Amniotic stem cell (primary cell): ENCODE results near the gene C1QL3.

Experiments used
- DNase-seq: peaks from one replicate; lab custom pipeline; 2025; lab: John Stamatoyannopoulos, UW

C1QL3 gene

DNA sequence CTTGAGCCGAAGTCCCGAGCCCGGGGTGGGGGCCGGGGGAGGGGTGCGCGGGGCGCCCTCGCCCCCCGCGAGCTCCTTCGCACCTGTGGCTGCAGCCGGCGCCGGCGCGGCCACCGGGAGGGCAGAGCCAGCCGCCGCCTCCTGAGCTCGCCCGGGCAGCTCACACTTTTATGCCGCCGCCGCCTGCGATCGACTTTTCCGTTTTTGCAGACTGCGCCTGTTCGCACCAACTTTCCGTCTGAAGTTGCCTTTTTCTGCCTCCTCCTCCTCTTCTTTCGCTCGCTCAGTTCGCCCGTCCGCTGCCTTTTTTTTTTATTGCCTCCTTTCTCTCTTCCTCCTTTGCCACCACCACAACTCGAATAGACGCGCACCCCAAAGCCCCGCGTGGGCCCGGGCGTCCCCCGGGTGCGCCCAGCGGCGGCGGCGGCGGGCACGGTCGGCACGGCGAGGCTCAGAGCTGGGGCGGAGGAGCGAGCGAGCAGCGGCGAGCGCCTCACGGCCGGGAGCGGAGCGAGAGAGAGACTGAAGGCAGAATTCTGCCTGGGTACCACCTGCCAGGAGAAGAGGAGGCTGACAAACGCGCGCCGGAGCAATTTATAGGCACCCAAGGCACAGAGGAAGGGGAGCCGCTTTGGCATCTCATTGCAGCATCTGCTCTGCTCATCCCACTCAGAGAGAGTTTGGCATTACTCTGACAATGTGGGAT, at the start of gene C1QL3:
TSS of gene C1QL3 (minus strand) at position 569 of the 706 bp plus-strand sequence. CDS start 814 bp downstream, outside the sequence.
- DNase-seq = no peak

DNA sequence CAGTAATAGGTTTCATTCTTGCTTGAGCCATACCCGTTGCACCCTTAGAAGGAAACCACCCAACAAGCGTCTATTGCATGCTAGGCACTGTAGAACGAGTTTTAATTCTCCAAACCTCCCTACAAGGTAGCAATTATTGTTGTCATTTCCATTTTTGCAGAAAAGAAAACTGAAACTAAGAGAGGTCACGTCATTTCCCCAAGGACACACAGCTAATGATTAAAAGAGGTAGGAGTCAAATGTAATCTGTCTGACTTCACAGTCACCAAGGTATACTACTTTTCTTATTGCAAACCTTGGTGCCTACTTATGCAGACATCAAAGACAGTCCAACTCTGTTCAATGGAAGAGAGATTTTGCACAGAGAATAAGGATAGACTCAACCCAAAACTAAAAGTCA, 49.1 kb upstream of the C1QL3 start:
- no peak for DNase-seq

DNA sequence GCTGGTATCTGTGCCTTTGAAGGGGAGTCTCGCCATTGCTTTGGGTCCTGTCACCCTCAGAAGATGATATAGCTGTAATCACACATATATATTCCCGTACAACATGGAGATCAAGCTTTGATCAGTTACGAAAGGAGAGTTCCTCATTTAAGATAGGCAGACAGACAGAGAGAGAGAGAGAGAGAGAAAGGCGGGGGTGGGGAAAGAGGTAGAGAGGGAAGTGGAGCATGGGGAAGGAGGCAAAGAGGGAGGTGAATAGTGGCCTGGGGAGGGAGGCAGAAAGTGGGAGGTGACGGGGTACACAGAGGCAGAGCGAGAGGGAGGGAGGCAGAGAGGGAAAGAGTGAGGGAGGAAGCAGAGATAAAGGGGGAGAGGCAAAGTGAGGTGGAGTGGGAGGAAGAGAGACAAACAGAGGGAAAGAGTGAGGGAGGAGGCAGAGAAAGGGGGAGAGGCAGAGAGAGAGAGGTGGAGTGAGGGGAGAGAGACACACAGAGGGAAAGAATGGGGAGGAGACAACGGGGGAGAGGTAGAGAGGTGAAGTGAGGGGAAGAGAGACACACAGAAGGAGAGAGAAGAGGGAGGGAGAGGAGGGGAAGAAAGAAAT, 44.6 kb upstream of the C1QL3 start:
- no peak for DNase-seq

DNA sequence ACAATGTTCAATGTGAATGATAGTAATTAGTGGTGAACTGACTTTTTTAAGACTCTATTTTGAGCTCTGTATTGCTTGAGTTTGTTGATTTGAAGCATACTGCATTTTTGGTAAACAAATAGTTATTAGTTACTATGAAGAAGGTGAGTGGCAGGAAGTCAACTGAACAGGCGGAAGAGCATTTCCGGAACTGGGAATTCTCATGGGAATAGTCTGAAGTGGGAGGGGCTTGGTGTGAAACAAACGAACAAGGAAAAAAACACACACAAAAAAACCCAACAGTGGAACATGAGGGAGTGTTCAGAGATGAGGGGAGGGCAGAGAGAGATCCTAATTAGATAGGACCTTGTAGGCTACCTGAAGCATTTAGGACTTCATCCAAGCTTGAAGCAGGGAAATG, 43.9 kb upstream of the C1QL3 start:
- DNase-seq = no peak

DNA sequence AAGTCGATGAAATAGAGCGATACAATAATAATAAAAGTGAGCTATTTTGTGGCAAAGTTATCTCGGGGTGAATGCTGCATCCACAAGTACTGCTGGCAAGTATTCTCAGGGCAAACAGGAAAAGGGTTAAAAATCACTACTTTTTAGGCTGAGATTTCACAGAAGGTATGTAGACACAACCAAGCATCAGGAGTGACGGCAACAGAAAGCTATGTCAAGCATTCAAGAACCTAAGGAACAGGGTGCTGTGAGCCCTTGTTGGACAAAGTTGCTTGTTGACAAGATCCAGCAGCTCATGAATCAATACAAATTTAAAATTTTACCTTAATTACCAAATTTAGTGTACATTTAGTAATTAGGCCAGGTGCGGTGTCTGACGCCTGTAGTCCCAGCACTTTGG, 41.2 kb upstream of the C1QL3 start:
- no peak for DNase-seq

DNA sequence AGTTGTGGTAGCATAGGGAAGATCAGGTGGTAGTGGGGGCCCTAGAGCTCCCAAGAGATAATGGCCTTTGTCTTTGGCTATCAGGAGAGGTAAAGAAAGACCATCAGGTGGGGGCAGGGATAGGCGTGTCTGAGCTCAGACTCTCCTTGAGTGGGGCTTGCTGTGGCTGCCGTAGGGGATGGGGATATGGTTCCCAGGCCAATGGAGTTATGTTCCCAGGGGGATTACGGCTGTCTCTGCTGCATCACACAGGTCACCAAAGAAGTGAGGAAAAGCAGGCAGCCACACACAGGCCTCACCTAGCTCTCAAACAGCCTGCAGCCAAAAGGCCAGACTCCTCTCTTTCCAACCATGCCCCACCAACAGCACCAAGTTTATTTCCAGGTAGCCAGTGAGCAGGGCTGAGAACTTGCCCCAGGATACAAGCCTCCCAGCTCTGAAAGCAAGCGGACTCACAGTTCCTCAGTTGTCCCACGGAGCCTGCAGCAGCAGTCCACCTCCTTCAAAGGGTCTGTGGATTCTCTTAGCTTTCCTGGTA, 37.6 kb upstream of the C1QL3 start:
- no peak for DNase-seq

DNA sequence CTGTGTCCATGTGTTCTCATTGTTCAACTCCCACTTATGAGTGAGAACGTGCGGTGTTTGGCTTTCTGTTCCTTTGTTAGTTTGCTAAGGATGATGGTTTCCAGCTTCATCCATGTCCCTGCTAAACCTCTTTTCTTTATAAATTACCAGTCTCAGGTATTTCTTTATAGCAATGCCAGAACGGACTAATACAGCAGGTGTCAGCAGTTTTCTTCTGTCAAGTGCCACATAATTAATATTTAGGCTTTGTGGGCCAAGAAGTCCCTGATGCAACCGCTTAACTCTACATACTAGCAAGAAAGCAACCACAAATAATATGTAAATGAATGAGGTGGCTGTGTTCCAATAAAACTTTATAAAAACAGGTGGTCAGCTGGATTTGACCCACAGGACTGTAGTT, 26.3 kb upstream of the C1QL3 start:
- DNase-seq = no peak

DNA sequence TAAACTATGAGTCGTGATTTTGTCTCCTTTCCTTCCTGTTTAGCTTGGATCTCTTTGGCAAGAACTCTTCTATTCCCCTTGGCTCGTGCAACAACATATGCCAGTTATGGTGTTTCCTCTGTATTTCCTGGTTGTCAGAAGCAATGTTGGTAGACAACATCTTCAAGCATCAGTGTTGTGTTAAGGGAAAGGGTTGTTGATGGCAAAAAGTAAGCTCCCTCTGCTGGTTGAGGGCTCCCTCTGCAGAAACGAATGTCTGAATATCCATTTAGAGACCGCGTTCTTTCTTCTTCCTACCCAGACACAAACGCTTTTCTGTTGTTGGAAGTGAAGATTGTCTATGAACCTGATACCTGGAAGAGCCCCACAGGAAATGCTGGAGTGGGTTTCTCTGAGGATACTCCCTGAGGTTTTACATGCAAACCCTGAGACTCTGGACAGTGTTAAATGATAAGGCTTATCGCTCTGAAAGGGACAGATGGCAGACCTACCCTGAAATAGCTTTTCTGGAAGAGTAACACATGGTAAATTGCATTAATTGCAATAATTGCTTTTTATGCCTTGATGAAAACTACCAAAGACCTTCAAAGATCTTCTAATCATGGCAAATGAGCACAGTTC, 23.5 kb upstream of the C1QL3 start:
- no peak for DNase-seq

DNA sequence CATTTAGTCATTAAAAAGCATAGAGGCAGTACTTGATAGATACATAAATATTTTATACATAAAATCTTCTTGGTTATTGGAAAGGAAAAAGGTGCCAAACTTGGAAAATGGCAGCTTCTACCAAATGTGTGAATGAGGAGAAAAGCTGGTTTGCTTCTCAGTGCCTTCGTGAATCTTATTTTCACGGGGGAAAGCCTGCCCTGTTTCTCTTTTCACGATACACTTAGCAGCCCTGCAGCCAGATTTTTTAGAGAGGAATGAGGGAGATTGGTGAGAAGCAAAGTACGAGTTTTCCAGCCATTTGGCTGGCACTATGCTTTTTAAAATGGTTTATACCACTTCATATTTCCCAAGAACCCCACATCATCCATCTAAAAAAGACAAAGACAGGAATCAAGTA, 22.9 kb upstream of the C1QL3 start:
- no peak for DNase-seq

DNA sequence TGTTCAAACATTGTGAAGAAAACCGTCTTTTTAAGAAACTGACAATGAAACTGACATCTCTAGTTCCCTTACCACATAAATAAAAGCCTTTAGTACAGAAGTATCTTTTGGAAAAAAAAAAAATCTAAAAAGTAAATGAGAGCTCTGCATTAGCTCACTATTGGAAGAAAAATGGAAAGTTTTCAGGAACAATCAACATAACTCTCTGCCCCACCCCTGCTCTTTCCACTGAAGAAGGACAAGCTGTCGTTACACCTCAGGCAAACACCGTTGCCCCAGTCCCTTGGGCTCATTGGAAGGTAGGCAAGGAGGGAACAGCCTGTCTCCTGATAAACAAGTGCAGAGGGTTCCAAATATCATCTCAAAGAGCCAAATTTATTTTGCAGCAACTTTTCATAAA, 22.4 kb upstream of the C1QL3 start:
- no peak for DNase-seq

DNA sequence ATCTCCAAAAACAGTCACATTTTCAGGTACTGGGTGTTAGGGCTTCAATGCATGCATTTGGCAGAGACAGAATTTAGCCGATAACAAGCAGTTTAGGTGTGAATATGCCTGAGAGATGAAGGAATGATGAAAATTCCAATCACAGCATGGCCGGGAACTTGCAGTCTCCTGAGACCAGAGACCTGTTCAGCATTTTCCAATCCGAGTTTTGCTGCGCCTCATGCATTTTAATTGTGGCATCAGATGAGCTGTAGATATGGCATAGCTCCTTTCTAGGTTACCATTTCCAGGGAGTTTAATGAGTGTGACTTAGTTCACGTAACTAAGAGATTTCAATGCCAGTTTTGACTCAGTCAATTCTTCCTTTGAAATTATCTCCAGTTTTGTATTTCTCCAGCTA, 14.5 kb upstream of the C1QL3 start:
- DNase-seq = no peak

DNA sequence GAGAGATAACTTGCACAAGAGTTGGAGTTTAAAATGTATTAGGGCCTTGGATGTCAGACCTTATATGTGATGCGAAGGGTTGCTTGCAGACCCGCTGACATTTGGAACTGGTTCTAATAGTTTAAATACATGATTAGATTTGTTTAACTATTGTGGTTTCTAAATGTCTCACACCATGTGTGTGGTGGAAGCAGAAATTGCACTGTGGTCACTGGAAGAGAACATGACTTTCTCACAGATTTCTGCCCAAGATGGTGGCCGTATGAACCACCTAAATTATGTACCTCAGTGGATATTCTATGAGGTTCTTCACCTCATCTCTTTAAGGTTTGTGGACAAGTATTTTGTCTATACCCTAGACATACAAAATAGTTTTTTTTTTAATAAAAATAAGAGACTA, 8.2 kb upstream of the C1QL3 start:
- no peak for DNase-seq

DNA sequence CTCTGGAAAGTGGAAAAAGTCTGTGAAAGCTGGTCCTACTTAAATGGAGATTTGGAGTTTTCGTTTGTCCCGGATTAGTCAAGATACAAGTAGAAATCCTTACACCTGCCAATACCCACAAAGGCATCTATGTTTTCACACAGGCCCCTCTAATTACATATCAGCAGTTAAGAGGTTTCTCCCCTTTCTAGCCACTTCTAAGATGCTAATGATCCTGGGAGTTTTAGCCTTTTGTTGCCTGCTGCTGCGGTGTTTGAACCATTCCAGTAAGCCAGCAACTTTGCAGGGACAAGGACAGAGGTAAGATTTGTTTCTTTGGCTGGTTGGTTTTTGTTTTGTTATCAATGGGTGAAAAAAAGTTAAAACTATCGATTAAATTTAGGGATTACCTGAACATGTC, 5.8 kb upstream of the C1QL3 start:
- no peak for DNase-seq

DNA sequence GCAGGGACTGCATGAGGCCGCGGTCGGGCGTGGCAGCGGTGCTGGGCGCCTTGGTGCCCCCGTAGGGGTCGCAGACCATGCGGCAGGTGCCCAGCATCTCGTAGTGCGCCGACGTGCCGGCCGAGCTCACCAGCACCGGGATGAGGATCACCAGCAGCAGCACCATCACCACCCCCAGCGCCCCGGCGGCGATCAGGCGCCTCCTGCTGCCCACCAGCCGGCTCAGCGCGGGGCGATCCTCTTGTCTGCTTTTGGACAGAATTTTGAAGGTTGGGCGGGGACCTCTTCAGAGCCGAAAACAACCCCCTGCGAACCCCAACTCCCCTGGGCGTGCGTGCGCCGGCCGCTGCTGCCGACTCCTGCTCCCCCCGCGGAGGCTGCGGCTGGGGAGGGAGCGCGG, 779 bp downstream of the C1QL3 start:
- DNase-seq = no peak

DNA sequence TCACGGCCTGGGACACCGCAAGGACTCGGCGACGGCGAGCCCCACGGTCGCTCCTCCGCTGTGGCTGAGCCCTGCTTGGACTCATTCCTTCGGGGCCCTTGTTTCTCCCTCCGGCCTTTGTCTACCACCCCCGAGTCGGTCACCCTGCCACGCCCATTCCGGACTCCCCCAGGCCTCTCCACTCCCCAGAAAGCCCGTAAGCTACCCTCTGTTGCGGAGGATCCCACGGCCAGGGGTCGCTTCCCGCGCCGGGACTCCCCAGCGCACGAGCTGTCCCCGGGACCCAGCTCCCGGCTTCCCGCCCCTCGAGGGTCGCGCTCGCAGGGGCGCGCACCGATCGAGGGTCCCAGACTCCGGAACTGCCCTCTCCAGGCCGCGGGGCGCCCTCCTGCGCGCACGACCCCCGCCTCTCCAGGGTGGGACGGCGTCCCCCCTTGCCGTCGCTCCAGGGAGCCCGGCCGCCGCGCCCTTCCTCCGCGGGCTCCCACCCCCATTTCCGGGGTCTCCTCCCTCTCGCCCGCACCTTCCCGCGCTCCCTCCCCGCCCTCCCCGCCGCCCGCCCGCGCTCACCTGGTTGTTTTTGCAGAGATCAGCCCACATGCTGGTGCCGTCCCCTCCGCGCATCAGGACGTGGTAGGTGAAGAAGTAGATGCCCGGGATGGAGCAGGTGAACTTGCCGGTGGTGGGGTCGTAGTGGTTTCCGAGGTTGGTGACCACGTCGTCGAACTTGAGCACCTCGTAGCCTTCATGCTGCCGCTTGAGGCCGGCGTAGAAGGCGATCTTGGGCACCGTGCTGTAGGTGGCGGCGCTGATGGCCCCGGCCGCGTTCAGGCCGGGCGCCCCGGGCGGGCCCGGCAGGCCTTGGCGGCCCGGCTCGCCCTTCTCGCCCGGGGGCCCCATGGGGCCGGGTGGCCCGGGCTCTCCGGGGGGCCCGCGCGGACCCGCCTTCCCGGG, 1.5 kb downstream of the C1QL3 start:
- DNase-seq = no peak

DNA sequence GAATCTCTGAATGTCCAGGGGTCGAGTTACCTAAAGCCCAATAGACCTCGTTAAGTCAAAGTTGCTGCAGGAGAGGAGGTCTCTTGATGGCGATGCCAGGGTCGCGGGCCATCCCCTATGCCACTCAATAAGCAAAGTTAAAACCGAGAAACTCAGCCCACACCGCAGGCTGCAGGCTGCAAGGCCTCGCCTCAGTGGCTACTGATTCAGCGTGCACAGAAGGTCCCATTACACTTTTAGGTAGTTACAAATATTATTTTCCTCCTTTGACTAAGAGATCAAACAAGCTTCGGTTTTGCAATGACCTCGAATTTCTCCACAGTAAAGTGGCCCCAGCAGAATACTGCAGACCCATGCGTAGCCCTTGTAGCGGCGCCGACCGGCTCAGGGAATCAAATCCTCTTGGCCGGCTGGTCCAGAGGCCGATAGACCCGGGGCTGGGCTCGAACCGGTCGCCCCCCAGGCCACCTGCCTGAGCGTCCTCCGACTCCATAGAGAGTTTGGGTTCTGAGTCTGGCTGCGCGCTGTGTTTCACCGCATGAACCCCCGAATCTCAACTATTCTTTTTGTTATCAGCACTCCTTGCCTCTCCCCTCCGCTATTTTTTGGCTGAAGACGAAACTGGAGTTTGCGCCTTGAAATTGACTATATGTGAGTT, 2.3 kb downstream of the C1QL3 start:
- DNase-seq = no peak

DNA sequence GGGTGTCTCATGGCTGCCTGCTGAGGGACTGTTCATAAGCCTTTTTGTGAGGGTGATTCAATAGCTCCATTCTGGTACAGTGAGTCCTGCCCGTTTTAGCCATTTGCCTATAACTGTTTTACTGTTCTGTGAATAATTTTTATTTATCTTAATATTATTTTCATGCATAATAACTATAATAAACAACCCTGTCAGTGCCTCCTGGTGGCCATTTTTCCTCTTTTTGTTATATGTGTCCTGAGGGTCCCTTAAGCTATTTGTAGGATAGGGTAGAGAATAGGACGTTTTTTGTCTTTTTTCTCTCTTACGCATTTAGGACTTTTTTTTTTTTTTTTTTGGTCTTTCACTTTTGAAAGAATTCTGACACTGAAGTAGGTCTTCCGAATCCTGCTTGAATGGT, 2.9 kb downstream of the C1QL3 start:
- DNase-seq = no peak

DNA sequence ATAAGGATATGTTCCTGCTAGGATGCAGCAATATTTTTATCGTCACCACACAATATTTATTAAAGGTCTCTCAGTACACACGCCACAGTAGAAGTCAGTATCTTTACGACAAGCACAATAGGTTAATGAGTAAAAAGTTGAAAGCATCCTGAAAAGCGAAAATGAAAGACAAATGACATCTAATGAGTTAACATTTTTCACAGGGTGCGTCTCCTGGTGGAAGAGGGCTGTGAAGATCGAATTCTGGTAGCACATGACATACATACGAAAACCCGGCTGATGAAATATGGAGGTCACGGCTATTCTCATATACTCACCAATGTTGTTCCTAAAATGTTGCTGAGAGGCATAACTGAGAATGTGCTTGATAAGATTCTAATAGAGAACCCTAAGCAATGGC, 10.8 kb downstream of the C1QL3 start:
- DNase-seq = no peak

DNA sequence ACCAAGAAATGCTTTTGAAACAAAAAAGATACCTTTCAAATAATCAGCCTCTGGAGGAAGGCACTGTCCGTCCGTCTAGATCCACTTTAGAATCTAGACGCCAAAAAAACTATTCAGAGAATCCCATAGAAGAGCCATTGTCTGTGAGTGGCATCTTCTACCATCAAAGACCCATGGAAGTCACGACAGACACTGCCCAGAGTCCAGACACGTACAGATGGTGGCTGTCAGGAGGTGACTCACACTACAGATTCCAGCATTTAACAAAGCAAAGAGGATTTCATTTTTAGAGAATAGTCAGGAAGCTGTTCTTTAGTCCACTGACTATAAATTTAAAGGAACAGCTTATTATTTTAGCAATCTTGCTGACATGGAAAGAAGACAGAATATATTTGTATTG, 11.7 kb downstream of the C1QL3 start:
- DNase-seq = no peak

DNA sequence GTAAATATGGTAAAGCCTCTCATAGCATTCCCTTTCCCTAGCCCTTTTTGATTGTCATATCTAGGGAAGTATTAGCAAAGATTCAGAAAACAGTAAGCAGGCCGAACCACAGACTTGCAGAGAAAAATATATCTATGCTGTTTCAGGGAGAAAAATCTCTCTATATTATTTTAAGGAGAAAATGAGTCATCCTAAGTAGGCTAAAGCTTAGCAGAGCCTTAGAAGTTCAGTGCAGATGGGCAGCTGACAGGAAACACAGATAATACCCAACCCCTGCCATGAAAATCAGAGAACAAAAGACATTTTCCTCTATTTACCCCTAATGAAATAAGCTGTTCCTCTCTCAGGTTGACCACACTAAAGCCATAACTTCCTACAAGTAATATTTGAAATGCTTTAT, 16.5 kb downstream of the C1QL3 start:
- no peak for DNase-seq

DNA sequence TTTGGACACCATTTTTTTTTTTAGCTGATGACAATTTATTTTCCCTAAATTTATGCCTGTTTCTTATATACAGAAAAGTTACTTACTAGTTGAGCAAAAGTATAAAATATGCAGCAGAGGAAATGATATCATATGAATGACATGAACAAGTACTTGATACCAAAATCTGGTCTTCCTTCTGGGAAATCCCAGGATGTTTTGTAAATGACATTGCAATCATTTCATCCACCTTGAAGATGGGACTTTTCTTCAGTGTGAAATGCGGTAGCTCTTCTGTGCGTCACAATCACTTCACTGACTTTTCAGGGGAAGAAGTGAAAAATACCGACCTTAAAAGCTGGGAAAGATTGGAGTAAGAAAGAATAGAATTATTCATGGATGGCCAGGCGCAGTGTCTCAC, 23.8 kb downstream of the C1QL3 start:
- no peak for DNase-seq
